ENCODE results near the gene AUTS2.

- no peak for TF ChIP-seq POLR2A (IDR thresholded peaks at IDR 0.05)
- TF ChIP-seq CTCF (IDR thresholded peaks at IDR 0.05), result no peak
These were observed 167.6 kb downstream of the AUTS2 start for GRCh38 chr7:69765879-69766278.

Measured in thyroid gland (tissue), 4 donors.